GM15510 (cell line): ENCODE data around the gene SVEP1.

Experiments
- POLR2A ChIP-seq: IDR thresholded peaks from 3 replicates; pipeline ENCODE4 v1.6.1; 2011; ENCODE audit warnings: borderline replicate concordance; ENCODE audit not compliant: insufficient read length; ENCODE audit errors: extremely low read depth

Gene SVEP1

DNA sequence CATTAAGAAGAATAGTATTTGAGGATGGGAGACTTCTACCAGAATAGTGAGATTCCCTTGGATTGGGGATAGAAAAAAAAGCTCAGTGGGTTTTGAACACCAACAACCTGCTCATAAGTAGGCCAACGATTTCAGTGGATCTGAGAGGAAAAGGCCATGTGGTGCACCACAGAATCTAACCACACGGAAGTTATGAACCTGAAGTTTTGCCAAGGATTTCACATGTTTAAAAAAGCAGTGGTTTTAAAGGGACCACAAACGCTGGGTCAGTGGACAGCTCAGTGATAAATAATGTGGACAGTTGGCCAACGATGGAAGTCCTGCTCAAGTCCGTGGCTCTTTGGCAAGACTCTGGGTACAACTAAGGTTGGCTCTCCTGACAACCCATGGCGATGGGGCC lies 134.6 kb downstream of the SVEP1 start:
- TF ChIP-seq POLR2A: no peak

- TF ChIP-seq POLR2A: no peak
Observed at GRCh38 chr9:110443866-110444220, 135.7 kb downstream of the SVEP1 start.

DNA sequence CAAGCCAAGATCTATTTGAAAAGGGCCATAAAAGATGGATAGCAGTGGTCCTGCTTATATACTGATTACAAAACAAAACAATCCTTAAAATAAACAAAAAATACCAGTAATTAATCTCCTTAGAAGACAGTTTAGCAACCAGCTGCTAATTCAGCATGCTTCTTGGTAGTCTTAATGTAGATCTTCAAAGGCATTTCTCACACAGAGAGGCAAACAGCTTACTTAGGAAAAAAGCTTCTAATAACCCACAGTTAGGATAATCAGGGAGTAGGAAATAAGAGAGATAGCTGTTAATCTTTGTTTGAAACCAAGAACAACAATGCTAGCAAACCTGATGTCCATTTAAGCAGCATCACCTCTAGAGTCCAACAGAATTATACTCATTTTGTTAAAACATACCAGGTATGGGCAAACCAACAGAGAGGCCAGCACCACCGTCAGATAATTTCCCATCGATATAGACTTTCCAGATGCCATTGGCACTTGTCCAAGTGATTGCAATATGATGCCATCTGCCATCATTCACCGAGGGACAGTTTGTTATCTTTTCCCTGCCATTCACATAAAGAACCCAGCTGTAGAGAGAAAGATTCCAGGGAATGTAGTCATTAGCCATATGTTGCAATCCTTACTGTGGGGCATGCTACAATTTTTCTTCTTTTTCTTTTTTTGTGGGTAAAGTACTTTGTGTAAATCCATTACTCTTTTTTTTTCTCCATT lies 136.2 kb downstream of the SVEP1 start:
- no peak for TF ChIP-seq POLR2A

GRCh38 chr9:110440796-110441195 lies 138.7 kb downstream of the SVEP1 start:
- no peak for TF ChIP-seq POLR2A

- no peak for TF ChIP-seq POLR2A
Observed at GRCh38 chr9:110440172-110440571, 139.4 kb downstream of the SVEP1 start.

DNA sequence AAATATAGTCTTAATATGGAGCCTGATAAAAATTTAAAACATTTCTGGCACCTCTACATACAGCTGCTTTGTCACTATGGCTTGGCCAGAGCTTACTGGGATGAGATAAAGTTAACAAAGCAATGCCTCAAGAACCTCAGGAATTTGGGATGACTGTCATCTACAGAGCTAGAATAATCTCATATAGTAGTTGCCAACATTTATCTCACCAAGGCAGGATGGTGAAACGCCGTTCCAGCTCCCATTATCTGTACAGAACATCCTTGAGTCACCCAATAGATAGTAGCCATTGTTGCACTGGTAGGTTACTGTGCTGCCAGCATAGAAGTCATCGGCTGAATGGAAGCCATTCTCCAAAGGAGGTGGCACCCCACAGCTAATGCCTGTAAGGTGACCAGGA lies 147.3 kb downstream of the SVEP1 start:
- TF ChIP-seq POLR2A: no peak

- TF ChIP-seq POLR2A: no peak
Observed at GRCh38 chr9:110429453-110429852, 150.1 kb downstream of the SVEP1 start.

- no peak for TF ChIP-seq POLR2A
Observed at GRCh38 chr9:110427497-110428104, 151.9 kb downstream of the SVEP1 start.

DNA sequence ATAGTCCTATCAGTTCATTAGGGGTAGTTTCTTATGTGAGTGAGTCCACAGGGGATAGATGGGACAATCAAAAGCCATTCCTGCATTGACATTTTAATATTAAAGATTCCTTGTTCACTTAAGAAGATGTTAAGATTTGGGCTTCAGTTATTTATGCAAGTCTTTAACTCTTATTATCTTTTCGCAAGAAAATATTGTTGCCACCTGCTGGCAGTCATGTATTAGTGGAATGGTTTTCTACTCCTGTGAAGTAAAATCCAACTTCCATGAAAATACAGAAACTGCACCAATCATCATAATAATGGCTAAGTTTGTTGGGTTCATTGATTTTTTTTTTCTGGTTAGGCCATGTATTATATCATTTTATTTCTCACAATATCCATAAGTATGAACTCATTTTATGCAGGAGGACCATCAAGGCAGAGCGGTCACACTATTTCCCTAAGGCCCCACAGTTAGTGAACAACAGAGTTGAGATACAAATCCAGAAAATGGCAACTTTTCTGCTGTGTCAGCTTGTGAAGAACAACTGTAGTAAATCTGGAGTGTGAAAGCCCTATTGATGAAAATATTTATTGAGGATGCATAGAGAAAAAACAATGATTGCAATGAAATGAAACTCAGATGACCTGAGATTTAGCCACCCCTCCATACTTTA lies 153.4 kb downstream of the SVEP1 start:
- no peak for TF ChIP-seq POLR2A

DNA sequence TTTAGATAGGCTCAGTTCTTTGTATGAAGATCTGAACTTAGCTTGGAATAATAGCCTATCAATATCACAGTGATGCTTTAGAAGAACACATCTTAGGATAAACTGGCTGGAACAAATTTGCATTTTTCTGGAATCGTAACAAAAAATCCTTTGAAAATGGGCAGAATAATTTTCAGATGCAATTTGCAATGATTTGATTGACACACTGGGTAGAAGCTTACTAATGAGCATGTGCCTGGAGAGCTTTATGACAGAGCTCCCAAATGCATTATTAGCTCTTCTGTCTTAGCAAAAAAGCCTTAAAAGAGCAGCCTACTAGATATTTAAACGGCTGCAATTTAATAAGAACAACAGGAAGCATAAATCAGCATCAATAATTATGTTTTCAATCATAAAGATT lies 165.1 kb downstream of the SVEP1 start:
- TF ChIP-seq POLR2A: no peak

GRCh38 chr9:110410961-110411360 lies 168.6 kb downstream of the SVEP1 start:
- TF ChIP-seq POLR2A: no peak

GRCh38 chr9:110408598-110408997 lies 170.9 kb downstream of the SVEP1 start:
- no peak for TF ChIP-seq POLR2A

- TF ChIP-seq POLR2A: no peak
Observed at GRCh38 chr9:110405858-110406443, 173.6 kb downstream of the SVEP1 start.

GRCh38 chr9:110404473-110404872 lies 175.1 kb downstream of the SVEP1 start:
- TF ChIP-seq POLR2A: no peak

DNA sequence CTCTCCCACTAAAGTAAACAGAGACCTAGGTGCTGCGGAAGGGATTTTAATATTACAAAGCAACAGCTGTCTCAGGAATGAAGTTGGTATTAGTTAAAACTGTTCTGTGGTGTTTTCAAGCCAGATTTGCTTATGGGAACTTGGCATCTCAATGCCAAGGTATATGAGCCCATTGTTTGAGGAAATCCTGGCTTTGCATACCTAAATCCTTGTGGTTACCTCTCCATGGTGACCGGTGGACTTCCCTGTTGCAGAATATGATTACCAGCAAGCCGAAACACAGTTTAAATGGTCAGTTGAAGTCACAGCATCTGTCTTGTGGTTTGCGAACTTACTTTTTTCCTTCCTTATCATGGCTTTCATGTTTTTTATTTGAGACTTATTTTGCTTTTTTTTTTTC lies 179.6 kb downstream of the SVEP1 start:
- TF ChIP-seq POLR2A: no peak
